Adrenal gland (tissue), 12 donors: ENCODE results near the gene RXFP3. TPM values are rescaled to one million over a fixed set of nuclear protein-coding genes. Genes with fewer than 3 reads are reported as not detected.

ENCODE experiments used
- DNase-seq, 7 donors: peaks; one replicate each; pipeline ENCODE4 v3.0.0-alpha.2; 2019 to 2020
- H3K27ac ChIP-seq, 5 donors: fragments of 200-600 bp; sonication (generic) in 4 of 5; 1 replicate in 3 of 5; 2 replicates in 2 of 5; pipeline versions ENCODE4 v1.5.1 to v1.8.0; 2016 to 2020; ENCODE audit warnings: mild to moderate bottlenecking in 1 of 5
- H3K27me3 ChIP-seq: fragments of 200-600 bp; 2 replicates; pipeline ENCODE4 v1.8.0; 2021
- H3K36me3 ChIP-seq, 2 donors: fragments of 200-600 bp; replicated peaks in 1 of 2; 1 replicate in 1 of 2; 2 replicates in 1 of 2; pipeline versions ENCODE4 v1.5.1 to v1.8.0; 2018 to 2022
- H3K4me1 ChIP-seq, 2 donors: fragments of 200-600 bp; replicated peaks in 1 of 2; 1 replicate in 1 of 2; 2 replicates in 1 of 2; pipeline versions ENCODE4 v1.5.1 to v1.8.0; 2018 to 2021
- H3K4me3 ChIP-seq, 4 donors: fragments of 200-600 bp; sonication (generic) in 3 of 4; one replicate each; pipeline ENCODE4 v1.5.1; 2016 to 2018
- H3K9me3 ChIP-seq, 3 donors: fragments of 200-600 bp; sonication (generic) in 1 of 3; replicated peaks in 1 of 3; 1 replicate in 2 of 3; 2 replicates in 1 of 3; pipeline versions ENCODE4 v1.5.1 to v1.8.0; 2016 to 2021
- CTCF ChIP-seq, 6 experiments: fragments of 450-650 bp in 4 of 6; fragments of 200-600 bp in 2 of 6; sonication (generic) in 1 of 6; IDR thresholded peaks; 1 replicate in 5 of 6; 2 replicates in 1 of 6; pipeline versions ENCODE4 v1.5.1 to v1.8.0; 2016 to 2021; ENCODE audit warnings: antibody characterized with exemption in 6 of 6, mild to moderate bottlenecking in 2 of 6, moderate library complexity in 1 of 6
- POLR2A ChIP-seq, 2 donors: fragments of 450-650 bp; IDR thresholded peaks; one replicate each; pipeline ENCODE4 v1.6.1; 2017; ENCODE audit warnings: antibody characterized with exemption in 2 of 2, mild to moderate bottlenecking in 2 of 2, moderate library complexity in 1 of 2
- WGBS, 4 donors: extraction: QIAGEN DNeasy Blood & Tissue Kit in 2 of 4; methylation state at CpG; one replicate each; pipeline versions ENCODE4 v1.1.5 to v1.1.7; 2013 to 2017; 5-methylcytosine and 5-hydroxymethylcytosine counted together
- intact Hi-C, 2 donors: fragments of 100-400 bp; cut with DNase I; formaldehyde crosslinking; loops; one replicate each; pipeline versions ENCODE4 v1.14.1 to v1.15.0; 2022 to 2023
- polyA plus RNA-seq, 3 donors: library from polyadenylated mRNA; stranded (reverse); fragments of 200-250 nt in 2 of 3; fragments of 350-450 nt in 1 of 3; fragmentation: Illumina TruSeq in 1 of 3; extraction: RNeasy Lipid Tissue Mini Kit (QIAGEN cat#74804) in 1 of 3; gene quantifications; one replicate each; pipeline ENCODE4 v1.2.3, GENCODE V29; 2013 to 2014
- total RNA-seq, 9 donors: library from RNA; depleted of rRNA in 4 of 9; stranded (reverse); fragments of >200 nt in 4 of 9; fragments of 120-200 nt in 1 of 9; fragmentation: NEBNext Ultra II Directional in 1 of 9; extraction: Animal tissue kit (Norgen Biotek cat#: 25700) in 1 of 9; gene quantifications; one replicate each; pipeline versions ENCODE4 v1.1.0 to v1.2.4, GENCODE V29; 2013 to 2023
- donor health status: healthy with polysubstance abuse.
- donor health status: Bipolar disorder and iron deficiency.
- donor health status: DM: yes; HTN: yes; CAD: no.
- donor health status: DM: no; HTN: no; CAD: no.
- donor health status: DM: no; HTN: no; CAD: no.
- donor health status: DM: yes; HTN: yes; CAD: no.

RXFP3 gene
- total and polyA plus RNA-seq, 12 donors, result 0.14 to 9.7 (median 0.63) TPM; not detected in 4

GRCh38 chr5:33890131-33891032 lies 45.8 kb upstream of the RXFP3 start:
- 22 to 34% (median 26%) methylated on average over 10 to 12 of the region's 12 CpGs for WGBS, 4 donors
- no peaks in the 10 kb centered on the region for H3K27me3 ChIP-seq
- H3K36me3 ChIP-seq, result no peaks in the 10 kb centered on the region
- intact Hi-C loops, result no loop called here
- H3K4me1 ChIP-seq, result peaks cover 0 to 16% of the 10 kb centered on the region in 2 donors
- peak overlapping the region in 1 of 4 donors; percentile 54 for H3K4me3 ChIP-seq
- DNase-seq, result peak in 3 of 7 donors; percentile 23 to 35 (median 27)
- no peaks in the 10 kb centered on the region for H3K9me3 ChIP-seq
- peak overlapping the region in 2 of 5 donors; percentile 45 to 54 for H3K27ac ChIP-seq
- TF ChIP-seq CTCF (IDR thresholded peaks at IDR 0.05) (peak in 3 of 6 experiments; percentile 31 to 36 (median 31)), POLR2A (IDR thresholded peaks at IDR 0.05) (no peak)

- WGBS, 4 donors, result 3 to 36% (median 10%) methylated on average over 6 of the region's 6 CpGs
- DNase-seq, result peak in 1 of 7 donors; percentile 6
- Histone ChIP-seq H3K27ac (peak overlapping the region in 2 of 5 donors; percentile 45 to 76), H3K36me3 (no peaks in the 10 kb centered on the region), H3K4me1 (peaks cover 0 to 14% of the 10 kb centered on the region in 2 donors), H3K9me3 (no peaks in the 10 kb centered on the region), H3K4me3 (peak overlapping the region in 2 of 4 donors; percentile 44 to 54), H3K27me3 (no peaks in the 10 kb centered on the region)
- intact Hi-C loops, result no loop called here
- TF ChIP-seq POLR2A (IDR thresholded peaks at IDR 0.05) (no peak), CTCF (IDR thresholded peaks at IDR 0.05) (no peak)
Observed at GRCh38 chr5:33891446-33891787, 44.8 kb upstream of the RXFP3 start.

- intact Hi-C loops, result no loop called here
- peak within 1 kb of the TSS in 2 of 4 donors; percentile 44 to 54 for H3K4me3 ChIP-seq
- peak within 1 kb of the TSS in 3 of 5 donors; percentile 36 to 76 (median 45) for H3K27ac ChIP-seq
- WGBS, 4 donors, result 6 to 12% (median 9%) methylated on average over 25 to 45 of the region's 45 CpGs
- H3K4me1 ChIP-seq, result peaks cover 0 to 10% of the 10 kb centered on the region in 2 donors
- H3K36me3 ChIP-seq, result no peaks in the 10 kb centered on the region
- no peaks in the 10 kb centered on the region for H3K27me3 ChIP-seq
- DNase-seq, result peak; percentile 16 to 69 (median 48)
- H3K9me3 ChIP-seq, result no peaks in the 10 kb centered on the region
- no peak for TF ChIP-seq CTCF (IDR thresholded peaks at IDR 0.05)
- no peak for TF ChIP-seq POLR2A (IDR thresholded peaks at IDR 0.05)
Observed at GRCh38 chr5:33891788-33892619, 44.2 kb upstream of the RXFP3 start, which contains the start of gene ADAMTS12. Gene ADAMTS12 (minus strand): TSS chr5:33891990. CDS start chr5:33891856, 134 bp downstream.
